Cardiac fibroblast (primary cell): Measurements from ENCODE around the gene MCM5.

Experiments
- DNase-seq, 2 donors: peaks; one replicate each; pipeline versions ENCODE4 v3.0.0 to v3.0.0-alpha.2; 2010; ENCODE audit warnings: low read depth in 2 of 2
- H3K4me3 ChIP-seq, 2 donors: replicated peaks in 1 of 2; 1 replicate in 1 of 2; 2 replicates in 1 of 2; pipeline ENCODE4 v1.5.1; 2011; ENCODE audit warnings: low read depth in 2 of 2, low read length in 2 of 2, mild to moderate bottlenecking in 2 of 2, moderate library complexity in 1 of 2
- CTCF ChIP-seq: IDR thresholded peaks from one replicate; pipeline ENCODE4 v1.5.1; 2011; ENCODE audit warnings: low read depth, mild to moderate bottlenecking, low read length, inconsistent platforms

The MCM5 gene

DNA sequence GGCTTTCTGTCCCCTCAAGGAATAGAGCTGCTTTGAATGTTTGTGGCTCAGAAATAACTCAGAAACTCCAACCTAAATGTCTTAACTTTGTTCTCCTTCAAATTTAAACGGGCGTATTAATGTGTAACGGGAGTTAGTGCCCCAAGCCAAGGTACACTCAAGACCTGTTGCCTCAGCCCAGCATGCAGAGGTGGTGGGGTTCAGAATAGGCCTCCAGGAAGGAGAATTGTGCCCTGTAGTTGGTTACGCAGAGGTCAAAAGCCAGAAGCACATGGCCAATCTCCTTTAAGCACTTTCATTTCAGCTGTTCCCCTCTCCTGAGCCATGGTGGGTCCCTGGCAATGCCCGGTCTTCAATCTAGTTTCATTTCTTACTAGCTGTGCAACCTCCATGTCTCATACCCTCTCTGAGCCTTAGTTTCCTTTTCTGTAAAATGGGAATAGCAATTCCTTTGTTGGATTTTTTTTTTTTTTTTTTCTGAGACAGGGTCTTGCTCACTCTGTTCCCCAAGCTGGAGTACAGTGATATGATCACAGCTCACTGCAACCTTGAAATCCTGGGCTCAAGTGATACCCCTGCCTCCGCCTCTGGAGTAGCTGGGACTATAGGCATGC lies 14.9 kb upstream of the MCM5 start:
- DNase-seq, result no peak
- TF ChIP-seq CTCF, result no peak
- H3K4me3 ChIP-seq, result no peak overlapping the region

- H3K4me3 ChIP-seq, result no peak overlapping the region
- DNase-seq, result no peak
- no peak for TF ChIP-seq CTCF
Observed at GRCh38 chr22:35386670-35387288, 13.2 kb upstream of the MCM5 start.

GRCh38 chr22:35390933-35391332 lies 9.0 kb upstream of the MCM5 start:
- TF ChIP-seq CTCF, result no peak
- H3K4me3 ChIP-seq, result no peak overlapping the region
- no peak for DNase-seq

GRCh38 chr22:35392357-35392756 lies 7.6 kb upstream of the MCM5 start:
- no peak overlapping the region for H3K4me3 ChIP-seq
- no peak for DNase-seq
- TF ChIP-seq CTCF, result no peak

DNA sequence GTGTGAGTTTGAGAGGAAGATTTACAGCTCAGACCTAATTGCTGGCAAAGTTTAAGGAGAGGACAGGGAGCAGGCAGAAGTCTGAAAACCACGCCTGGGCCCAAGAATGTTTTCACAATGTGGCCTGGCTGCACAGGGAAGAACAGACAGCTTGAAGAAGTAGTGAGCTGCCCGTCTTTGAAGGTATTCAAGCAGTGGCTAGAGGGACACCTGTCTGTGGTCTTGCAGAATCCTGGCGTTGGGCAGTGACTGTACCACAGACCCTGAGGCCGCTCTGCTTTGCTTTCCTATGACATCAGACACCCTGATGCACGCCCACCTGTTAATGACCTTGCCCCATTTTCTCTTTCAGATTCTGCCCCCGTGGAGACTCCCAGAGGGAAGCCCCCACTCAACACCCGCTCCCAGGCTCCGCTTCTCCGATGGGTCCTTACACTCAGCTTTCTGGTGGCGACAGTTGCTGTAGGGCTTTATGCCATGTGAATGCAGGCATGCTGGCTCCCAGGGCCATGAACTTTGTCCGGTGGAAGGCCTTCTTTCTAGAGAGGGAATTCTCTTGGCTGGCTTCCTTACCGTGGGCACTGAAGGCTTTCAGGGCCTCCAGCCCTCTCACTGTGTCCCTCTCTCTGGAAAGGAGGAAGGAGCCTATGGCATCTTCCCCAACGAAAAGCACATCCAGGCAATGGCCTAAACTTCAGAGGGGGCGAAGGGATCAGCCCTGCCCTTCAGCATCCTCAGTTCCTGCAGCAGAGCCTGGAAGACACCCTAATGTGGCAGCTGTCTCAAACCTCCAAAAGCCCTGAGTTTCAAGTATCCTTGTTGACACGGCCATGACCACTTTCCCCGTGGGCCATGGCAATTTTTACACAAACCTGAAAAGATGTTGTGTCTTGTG lies 6.6 kb upstream of the MCM5 start:
- TF ChIP-seq CTCF, result no peak
- H3K4me3 ChIP-seq, result no peak overlapping the region

DNA sequence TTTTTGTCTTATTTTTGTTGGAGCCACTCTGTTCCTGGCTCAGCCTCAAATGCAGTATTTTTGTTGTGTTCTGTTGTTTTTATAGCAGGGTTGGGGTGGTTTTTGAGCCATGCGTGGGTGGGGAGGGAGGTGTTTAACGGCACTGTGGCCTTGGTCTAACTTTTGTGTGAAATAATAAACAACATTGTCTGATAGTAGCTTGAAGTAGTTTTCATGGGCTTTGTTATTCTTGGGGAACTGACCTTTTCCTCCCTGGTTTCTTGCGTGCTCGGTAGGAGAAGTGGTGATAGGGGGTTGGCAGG lies 6.0 kb upstream of the MCM5 start:
- TF ChIP-seq CTCF, result no peak
- DNase-seq, result no peak
- H3K4me3 ChIP-seq, result no peak overlapping the region

More for the DNA sequence above, 6.6 kb upstream of the MCM5 start:
- no peak for DNase-seq
